ENCODE results near the gene ANXA2.
"Not testable (repeated sequence)": the region's sequence is repeated elsewhere in the genome, so short reads cannot be mapped to it uniquely, and the experiment has no call there.

ANXA2 gene

DNA sequence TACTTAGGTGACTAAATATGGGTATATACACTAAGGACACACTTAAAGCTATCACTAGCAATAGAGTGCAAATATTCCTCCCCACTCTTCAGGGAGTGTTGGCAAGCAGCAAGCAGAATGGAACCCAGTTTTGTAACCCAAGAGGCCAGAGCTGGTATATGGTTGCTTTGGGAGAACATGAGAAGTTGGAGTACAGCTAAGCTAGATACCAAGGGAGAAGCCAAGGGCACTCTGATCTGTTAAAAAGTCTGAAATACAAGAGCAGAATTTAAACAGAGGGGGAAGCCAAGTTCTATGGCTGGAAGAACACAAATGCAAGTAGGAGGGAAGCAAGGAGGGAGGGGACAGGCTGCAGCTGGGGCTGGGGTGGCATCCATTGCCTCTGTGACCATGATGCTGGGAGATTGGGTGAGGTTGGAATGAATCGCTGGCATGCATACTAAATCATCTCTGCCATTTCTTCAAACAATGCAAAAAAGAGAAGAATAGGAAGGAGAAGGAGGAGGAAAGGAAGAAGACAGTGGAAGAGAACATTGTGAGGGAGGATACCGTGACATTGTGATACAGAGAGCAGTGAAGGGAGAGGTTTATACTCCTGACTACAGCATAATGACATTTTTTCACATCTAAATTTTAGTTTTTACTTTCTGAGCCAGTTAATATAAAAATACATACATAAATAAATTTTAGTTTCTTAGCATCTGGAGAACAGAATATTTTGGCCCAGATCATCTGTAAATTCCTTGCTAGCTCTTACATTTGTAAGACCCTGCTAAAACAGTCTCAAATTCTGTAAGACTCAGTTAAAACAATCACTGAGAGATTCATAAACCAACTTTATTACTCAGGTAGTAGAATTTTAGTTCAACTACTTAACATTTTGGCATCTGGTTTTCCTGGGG, 9.0 kb upstream of the ANXA2 start:
- H3K4ac ChIP-seq (ENCODE audit: low read length): no peak overlapping the region
- no peak overlapping the region for H3K18ac ChIP-seq (ENCODE audit: low read length)
- H3K79me1 ChIP-seq (ENCODE audit: low read depth, low read length): no peaks in the 10 kb centered on the region
- H3K4me2 ChIP-seq (ENCODE audit: insufficient read depth, low read length, poor library complexity, severe bottlenecking): no peak overlapping the region
- H3K36me3 ChIP-seq (replicated peaks in 1 of 2; ENCODE audit: control insufficient read depth in 2 of 2, insufficient read depth in 2 of 2, low read length in 2 of 2): no peaks in the 10 kb centered on the region
- no peak overlapping the region for H3K9ac ChIP-seq (ENCODE audit: low read depth, low read length, poor library complexity)
- no peak overlapping the region for H2AK5ac ChIP-seq (ENCODE audit: low read depth, low read length)
- peak overlapping the region; percentile 14 for H2AFZ ChIP-seq (ENCODE audit: low read length)
- no peaks in the 10 kb centered on the region for H3K27me3 ChIP-seq (ENCODE audit: control insufficient read depth in 3 of 3, insufficient read depth in 3 of 3, low read depth in 1 of 3, low read length in 3 of 3)
- no peak overlapping the region for H3K23ac ChIP-seq (ENCODE audit: low read depth, low read length, poor library complexity)
- no peak overlapping the region for H4K8ac ChIP-seq (ENCODE audit: low read depth, low read length)
- H3K4me1 ChIP-seq (ENCODE audit: control insufficient read depth in 2 of 2, insufficient read depth in 1 of 2, low read depth in 1 of 2, low read length in 2 of 2): peaks cover 3 to 5% of the 10 kb centered on the region in 2 donors
- no peak overlapping the region for H4K91ac ChIP-seq (ENCODE audit: low read depth, low read length, poor library complexity)
- no peak overlapping the region for H3K27ac ChIP-seq (replicated peaks; ENCODE audit: low read length)
- no peak overlapping the region for H3K4me3 ChIP-seq (ENCODE audit: low read length in 2 of 2)
- no peak overlapping the region for H3K14ac ChIP-seq (ENCODE audit: low read length)
- no CpG with 5 or more reads among the region's 2 CpGs for WGBS, 2 donors (ENCODE audit: extremely low coverage in 2 of 2, insufficient read length in 2 of 2, insufficient replicate concordance in 1 of 2)
- no peak overlapping the region for H2BK12ac ChIP-seq (ENCODE audit: low read length)
- no peak overlapping the region for H2BK5ac ChIP-seq (ENCODE audit: low read length)
- no peaks in the 10 kb centered on the region for H3K9me3 ChIP-seq (replicated peaks in 1 of 2; ENCODE audit: control insufficient read depth in 2 of 2, insufficient read depth in 1 of 2, low read depth in 1 of 2, low read length in 2 of 2)
- H2BK15ac ChIP-seq (ENCODE audit: low read length): no peak overlapping the region
- no peak overlapping the region for H2BK120ac ChIP-seq (ENCODE audit: low read depth, low read length)
- DNase-seq (ENCODE audit: low spot score): no peak

GRCh38 chr15:60405399-60405798, 7.6 kb upstream of the ANXA2 start:
- Histone ChIP-seq H3K9ac (ENCODE audit: low read depth, low read length, poor library complexity) (no peak overlapping the region), H3K23ac (ENCODE audit: low read depth, low read length, poor library complexity) (no peak overlapping the region), H2BK12ac (ENCODE audit: low read length) (no peak overlapping the region), H3K79me1 (ENCODE audit: low read depth, low read length) (no peaks in the 10 kb centered on the region), H3K4me2 (ENCODE audit: insufficient read depth, low read length, poor library complexity, severe bottlenecking) (no peak overlapping the region), H4K91ac (ENCODE audit: low read depth, low read length, poor library complexity) (no peak overlapping the region), H3K14ac (ENCODE audit: low read length) (no peak overlapping the region), H3K4me3 (ENCODE audit: low read length in 2 of 2) (no peak overlapping the region), H3K4ac (ENCODE audit: low read length) (no peak overlapping the region), H3K18ac (ENCODE audit: low read length) (no peak overlapping the region), H3K27ac (replicated peaks; ENCODE audit: low read length) (no peak overlapping the region), H2AK5ac (ENCODE audit: low read depth, low read length) (no peak overlapping the region), H2BK120ac (ENCODE audit: low read depth, low read length) (no peak overlapping the region), H2AFZ (ENCODE audit: low read length) (no peak overlapping the region), H3K27me3 (ENCODE audit: control insufficient read depth in 3 of 3, insufficient read depth in 3 of 3, low read depth in 1 of 3, low read length in 3 of 3) (no peaks in the 10 kb centered on the region), H2BK15ac (ENCODE audit: low read length) (no peak overlapping the region), H3K4me1 (ENCODE audit: control insufficient read depth in 2 of 2, insufficient read depth in 1 of 2, low read depth in 1 of 2, low read length in 2 of 2) (peaks cover 3 to 9% of the 10 kb centered on the region in 2 donors), H3K9me3 (replicated peaks in 1 of 2; ENCODE audit: control insufficient read depth in 2 of 2, insufficient read depth in 1 of 2, low read depth in 1 of 2, low read length in 2 of 2) (no peaks in the 10 kb centered on the region), H3K36me3 (replicated peaks in 1 of 2; ENCODE audit: control insufficient read depth in 2 of 2, insufficient read depth in 2 of 2, low read length in 2 of 2) (no peaks in the 10 kb centered on the region), H2BK5ac (ENCODE audit: low read length) (no peak overlapping the region), H4K8ac (ENCODE audit: low read depth, low read length) (no peak overlapping the region)
- no peak for DNase-seq (ENCODE audit: low spot score)
- no CpG with 5 or more reads among the region's 2 CpGs for WGBS, 2 donors (ENCODE audit: extremely low coverage in 2 of 2, insufficient read length in 2 of 2, insufficient replicate concordance in 1 of 2)

DNA sequence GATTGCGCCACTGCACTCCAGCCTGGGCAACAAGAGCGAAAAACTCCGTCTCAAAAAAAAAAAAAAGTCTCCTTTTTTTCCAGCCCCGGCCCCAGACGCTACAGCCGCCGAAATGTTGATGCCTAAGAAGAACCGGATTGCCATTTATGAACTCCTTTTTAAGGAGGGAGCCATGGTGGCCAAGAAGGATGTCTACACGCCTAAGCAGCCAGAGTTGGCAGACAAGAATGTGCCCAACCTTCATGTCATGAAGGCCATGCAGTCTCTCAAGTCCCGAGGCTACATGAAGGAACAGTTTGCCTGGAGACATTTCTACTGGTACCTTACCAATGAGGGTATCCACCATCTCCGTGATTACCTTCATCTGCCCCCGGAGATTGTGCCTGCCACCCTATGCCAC, 6.6 kb upstream of the ANXA2 start:
- WGBS, 2 donors (ENCODE audit: extremely low coverage in 2 of 2, insufficient read length in 2 of 2, insufficient replicate concordance in 1 of 2): no CpG with 5 or more reads among the region's 12 CpGs

DNA sequence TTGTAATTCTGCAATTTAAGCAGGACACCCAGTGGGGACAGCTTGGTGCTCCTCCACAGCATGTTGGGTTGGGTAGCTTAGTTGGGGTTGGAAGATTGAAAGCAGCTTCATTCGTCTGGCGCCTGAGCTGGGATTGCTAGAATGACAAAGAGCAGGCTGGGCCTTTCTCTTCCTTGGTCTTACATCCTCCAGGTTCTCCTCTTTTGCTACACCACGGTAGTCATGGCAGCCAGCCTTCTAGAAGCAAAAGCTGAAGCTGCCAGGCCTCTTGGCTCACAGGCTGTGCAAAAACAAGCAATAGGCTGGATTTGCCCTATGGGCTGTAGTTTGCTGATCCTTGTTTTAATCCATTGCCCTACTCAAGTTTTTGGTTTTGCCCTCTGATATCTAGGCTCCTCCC, 3.2 kb upstream of the ANXA2 start:
- no peak overlapping the region for H3K4me2 ChIP-seq (ENCODE audit: insufficient read depth, low read length, poor library complexity, severe bottlenecking)
- H2BK120ac ChIP-seq (ENCODE audit: low read depth, low read length): no peak overlapping the region

More for the DNA sequence above, 6.6 kb upstream of the ANXA2 start:
- H3K4me1 ChIP-seq (ENCODE audit: control insufficient read depth in 2 of 2, insufficient read depth in 1 of 2, low read depth in 1 of 2, low read length in 2 of 2); H3K79me1 ChIP-seq (ENCODE audit: low read depth, low read length); H4K8ac ChIP-seq (ENCODE audit: low read depth, low read length); H4K91ac ChIP-seq (ENCODE audit: low read depth, low read length, poor library complexity); H2BK5ac ChIP-seq (ENCODE audit: low read length); H3K4me3 ChIP-seq (ENCODE audit: low read length in 2 of 2); H3K4me2 ChIP-seq (ENCODE audit: insufficient read depth, low read length, poor library complexity, severe bottlenecking); H3K9me3 ChIP-seq (replicated peaks in 1 of 2; ENCODE audit: control insufficient read depth in 2 of 2, insufficient read depth in 1 of 2, low read depth in 1 of 2, low read length in 2 of 2); H3K23ac ChIP-seq (ENCODE audit: low read depth, low read length, poor library complexity); H3K4ac ChIP-seq (ENCODE audit: low read length); H2BK12ac ChIP-seq (ENCODE audit: low read length); H3K14ac ChIP-seq (ENCODE audit: low read length); H2AFZ ChIP-seq (ENCODE audit: low read length); DNase-seq (ENCODE audit: low spot score); H3K36me3 ChIP-seq (replicated peaks in 1 of 2; ENCODE audit: control insufficient read depth in 2 of 2, insufficient read depth in 2 of 2, low read length in 2 of 2); H3K18ac ChIP-seq (ENCODE audit: low read length); H2BK120ac ChIP-seq (ENCODE audit: low read depth, low read length); H3K9ac ChIP-seq (ENCODE audit: low read depth, low read length, poor library complexity); H2BK15ac ChIP-seq (ENCODE audit: low read length); H3K27ac ChIP-seq (replicated peaks; ENCODE audit: low read length); H3K27me3 ChIP-seq (ENCODE audit: control insufficient read depth in 3 of 3, insufficient read depth in 3 of 3, low read depth in 1 of 3, low read length in 3 of 3); H2AK5ac ChIP-seq (ENCODE audit: low read depth, low read length): not testable (repeated sequence)

More for the DNA sequence above, 3.2 kb upstream of the ANXA2 start:
- no peak overlapping the region for H2BK12ac ChIP-seq (ENCODE audit: low read length)
- H3K79me1 ChIP-seq (ENCODE audit: low read depth, low read length): no peaks in the 10 kb centered on the region
- H3K4me3 ChIP-seq (ENCODE audit: low read length in 2 of 2): no peak overlapping the region
- H3K27ac ChIP-seq (replicated peaks; ENCODE audit: low read length): no peak overlapping the region
- H2AFZ ChIP-seq (ENCODE audit: low read length): no peak overlapping the region
- no peak overlapping the region for H3K4ac ChIP-seq (ENCODE audit: low read length)
- no peak overlapping the region for H3K18ac ChIP-seq (ENCODE audit: low read length)
- H3K14ac ChIP-seq (ENCODE audit: low read length): no peak overlapping the region
- H3K9ac ChIP-seq (ENCODE audit: low read depth, low read length, poor library complexity): no peak overlapping the region
- DNase-seq (ENCODE audit: low spot score): no peak
- peaks cover 0 to 10% (median 0%) of the 10 kb centered on the region in 3 experiments for H3K27me3 ChIP-seq (ENCODE audit: control insufficient read depth in 3 of 3, insufficient read depth in 3 of 3, low read depth in 1 of 3, low read length in 3 of 3)
- no peak overlapping the region for H2AK5ac ChIP-seq (ENCODE audit: low read depth, low read length)
- no peak overlapping the region for H2BK5ac ChIP-seq (ENCODE audit: low read length)
- H3K36me3 ChIP-seq (replicated peaks in 1 of 2; ENCODE audit: control insufficient read depth in 2 of 2, insufficient read depth in 2 of 2, low read length in 2 of 2): no peaks in the 10 kb centered on the region
- H3K4me1 ChIP-seq (ENCODE audit: control insufficient read depth in 2 of 2, insufficient read depth in 1 of 2, low read depth in 1 of 2, low read length in 2 of 2): peaks cover 8 to 15% of the 10 kb centered on the region in 2 donors
- H4K8ac ChIP-seq (ENCODE audit: low read depth, low read length): no peak overlapping the region
- H3K23ac ChIP-seq (ENCODE audit: low read depth, low read length, poor library complexity): no peak overlapping the region
- H3K9me3 ChIP-seq (replicated peaks in 1 of 2; ENCODE audit: control insufficient read depth in 2 of 2, insufficient read depth in 1 of 2, low read depth in 1 of 2, low read length in 2 of 2): no peaks in the 10 kb centered on the region
- no CpG with 5 or more reads among the region's 3 CpGs for WGBS, 2 donors (ENCODE audit: extremely low coverage in 2 of 2, insufficient read length in 2 of 2, insufficient replicate concordance in 1 of 2)
- H2BK15ac ChIP-seq (ENCODE audit: low read length): no peak overlapping the region
- H4K91ac ChIP-seq (ENCODE audit: low read depth, low read length, poor library complexity): no peak overlapping the region

All from neuronal stem cell (in vitro differentiated cells).